Aorta (tissue), 5 donors: ENCODE results near the gene FOSL1. TPM values are rescaled to one million over a fixed set of nuclear protein-coding genes. Genes with fewer than 3 reads are reported as not detected.

ENCODE experiments used
- ATAC-seq: fragments of 200-7000 bp; cut with Tn5 transposase; one replicate; pipeline ENCODE4 v1.9.1; 2022; ENCODE audit warnings: moderate library complexity; ENCODE audit not compliant: low FRiP score
- DNase-seq, 2 donors: peaks; one replicate each; pipeline ENCODE4 v3.0.0-alpha.2; 2020
- H3K27ac ChIP-seq, 2 donors: one replicate each; pipeline ENCODE4 v1.5.1; 2013; ENCODE audit warnings: low read length in 2 of 2, mild to moderate bottlenecking in 2 of 2, moderate library complexity in 2 of 2, control low read depth in 1 of 2, inconsistent platforms in 1 of 2, low read depth in 1 of 2
- H3K27me3 ChIP-seq, 2 donors: one replicate each; pipeline ENCODE4 v1.6.1; 2013; ENCODE audit warnings: control low read depth in 1 of 2, low read length in 1 of 2, mild to moderate bottlenecking in 1 of 2, moderate library complexity in 1 of 2; ENCODE audit not compliant: insufficient read depth in 2 of 2, control insufficient read depth in 1 of 2
- H3K36me3 ChIP-seq, 2 donors: one replicate each; pipeline ENCODE4 v1.6.1; 2013; ENCODE audit warnings: control low read depth in 1 of 2, low read length in 1 of 2, mild to moderate bottlenecking in 1 of 2; ENCODE audit not compliant: insufficient read depth in 2 of 2, control insufficient read depth in 1 of 2
- H3K4me1 ChIP-seq, 2 donors: one replicate each; pipeline ENCODE4 v1.6.1; 2013; ENCODE audit warnings: low read length in 2 of 2, control low read depth in 1 of 2, mild to moderate bottlenecking in 1 of 2, moderate library complexity in 1 of 2; ENCODE audit not compliant: insufficient read depth in 2 of 2, control insufficient read depth in 1 of 2
- H3K4me3 ChIP-seq, 2 donors: one replicate each; pipeline ENCODE4 v1.5.1; 2013; ENCODE audit warnings: low read length in 2 of 2, control low read depth in 1 of 2, mild to moderate bottlenecking in 1 of 2
- H3K9me3 ChIP-seq: one replicate; pipeline ENCODE4 v1.6.1; 2013; ENCODE audit warnings: mild to moderate bottlenecking, low read length; ENCODE audit not compliant: control insufficient read depth
- WGBS, 2 donors: extraction: QIAGEN DNeasy Blood & Tissue Kit; methylation state at CpG; one replicate each; pipeline ENCODE4 v1.1.7; 2013; 5-methylcytosine and 5-hydroxymethylcytosine counted together
- intact Hi-C, 2 donors: fragments of 100-400 bp; cut with DNase I; formaldehyde crosslinking; loops; one replicate each; pipeline versions ENCODE4 v1.14.2 to v1.15.0; 2022
- polyA plus RNA-seq, 2 donors: library from polyadenylated mRNA; stranded (reverse); fragments of 200-250 nt; gene quantifications; one replicate each; pipeline ENCODE4 v1.2.3, GENCODE V29; 2013
- total RNA-seq, 2 donors: library from RNA; stranded (reverse); fragmentation: NEBNext Ultra II Directional; extraction: Animal tissue kit (Norgen Biotek cat#: 25700); gene quantifications; one replicate each; pipeline ENCODE4 v1.2.1, GENCODE V29; 2021
- donor health status: healthy with polysubstance abuse.
- donor health status: Bipolar disorder and iron deficiency.
- donor health status: DM: no; HTN: no; CAD: no.
- donor health status: DM: no; HTN: no; CAD: no.
- donor health status: DM: yes; HTN: yes; CAD: no.

FOSL1 gene
- total and polyA plus RNA-seq, 4 donors = 1.6 to 31.9 (median 6.8) TPM

DNA sequence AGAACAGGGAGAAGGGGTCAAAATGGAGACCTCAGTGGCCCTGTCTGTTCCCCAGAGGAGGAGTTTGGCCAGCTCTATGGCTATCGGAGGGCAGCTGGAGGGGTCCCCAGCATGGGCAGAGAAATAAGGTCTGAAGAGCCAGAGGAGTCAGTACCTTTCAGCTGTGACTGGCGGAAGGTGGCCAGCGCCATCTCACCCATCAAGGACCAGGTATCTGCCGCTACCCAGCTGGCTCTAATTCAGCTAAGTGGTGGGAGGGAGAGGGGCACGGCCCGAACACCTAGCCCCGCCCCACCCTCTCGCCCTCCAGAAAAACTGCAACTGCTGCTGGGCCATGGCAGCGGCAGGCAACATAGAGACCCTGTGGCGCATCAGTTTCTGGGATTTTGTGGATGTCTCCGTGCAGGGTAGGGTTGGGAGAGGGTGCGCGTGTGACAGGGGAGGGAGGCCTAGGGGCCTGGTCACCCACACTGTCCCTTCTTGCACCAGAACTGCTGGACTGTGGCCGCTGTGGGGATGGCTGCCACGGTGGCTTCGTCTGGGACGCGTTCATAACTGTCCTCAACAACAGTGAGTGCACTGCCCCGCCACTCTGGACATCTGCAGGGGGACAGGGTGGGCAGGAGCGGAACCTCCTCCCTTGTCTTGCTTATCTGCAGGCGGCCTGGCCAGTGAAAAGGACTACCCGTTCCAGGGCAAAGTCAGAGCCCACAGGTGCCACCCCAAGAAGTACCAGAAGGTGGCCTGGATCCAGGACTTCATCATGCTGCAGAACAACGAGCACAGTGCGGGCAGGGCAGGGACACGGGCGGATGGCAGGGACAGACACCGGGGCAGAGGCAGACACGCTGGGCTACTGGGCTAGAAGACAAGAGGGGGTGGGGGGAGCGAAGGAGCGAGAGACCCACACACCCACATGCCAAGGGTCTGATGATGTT lies 17.8 kb downstream of the FOSL1 start:
- no peak overlapping the region for H3K4me3 ChIP-seq
- no peak overlapping the region for H3K27ac ChIP-seq
- WGBS, 2 donors = 88 to 89% methylated on average over 30 of the region's 30 CpGs
- DNase-seq (peak; percentile 49 to 73), ATAC-seq (no peak)
- H3K27me3 ChIP-seq = no peaks in the 10 kb centered on the region
- H3K36me3 ChIP-seq = peaks cover 0 to 3% of the 10 kb centered on the region in 2 donors
- no peaks in the 10 kb centered on the region for H3K9me3 ChIP-seq
- intact Hi-C loops = loop anchor here in 1 of 2 donors (10.0 kb wide), 1 partner anchor 142 kb away; the partner anchor contains the start of gene CATSPER1
- H3K4me1 ChIP-seq = peaks cover 0 to 1% of the 10 kb centered on the region in 2 donors

DNA sequence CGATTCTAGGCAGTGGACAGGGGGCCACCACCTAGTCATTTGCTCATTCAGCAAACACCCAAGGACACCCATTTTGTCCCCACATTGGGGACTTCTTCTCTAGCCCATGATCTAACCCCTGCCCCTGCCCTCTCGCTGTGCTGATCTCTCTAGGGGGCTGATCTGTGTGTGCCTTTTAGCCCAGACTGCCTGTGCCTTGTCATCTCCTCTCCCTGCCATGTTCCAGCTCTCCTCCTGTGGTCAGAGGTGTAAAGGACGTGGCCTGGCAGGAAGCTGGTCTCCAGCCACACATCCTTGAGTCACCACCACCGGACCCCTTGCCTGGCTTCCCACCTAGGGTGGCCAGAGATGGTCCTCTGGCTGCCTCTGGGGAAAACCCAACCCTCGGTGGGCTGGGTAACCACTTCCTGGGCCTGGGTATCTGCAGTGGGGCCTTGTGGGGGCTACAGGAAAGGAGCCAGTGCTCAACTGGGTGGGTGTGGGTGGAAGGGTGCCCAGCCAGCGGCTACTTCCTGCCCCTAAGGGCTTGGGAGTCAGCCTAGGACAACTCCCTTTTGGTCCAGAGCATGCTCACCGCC lies 19.3 kb downstream of the FOSL1 start:
- DNase-seq (peak; percentile 30 to 56), ATAC-seq (no peak)
- Histone ChIP-seq H3K36me3 (peaks cover 0 to 3% of the 10 kb centered on the region in 2 donors), H3K4me3 (no peak overlapping the region), H3K27ac (no peak overlapping the region), H3K4me1 (no peaks in the 10 kb centered on the region), H3K27me3 (no peaks in the 10 kb centered on the region), H3K9me3 (no peaks in the 10 kb centered on the region)
- 66 to 68% methylated on average over 7 of the region's 7 CpGs for WGBS, 2 donors
- intact Hi-C loops = loop anchor here in 1 of 2 donors (10.0 kb wide), 1 partner anchor 144 kb away; the partner anchor contains the start of gene CATSPER1

DNA sequence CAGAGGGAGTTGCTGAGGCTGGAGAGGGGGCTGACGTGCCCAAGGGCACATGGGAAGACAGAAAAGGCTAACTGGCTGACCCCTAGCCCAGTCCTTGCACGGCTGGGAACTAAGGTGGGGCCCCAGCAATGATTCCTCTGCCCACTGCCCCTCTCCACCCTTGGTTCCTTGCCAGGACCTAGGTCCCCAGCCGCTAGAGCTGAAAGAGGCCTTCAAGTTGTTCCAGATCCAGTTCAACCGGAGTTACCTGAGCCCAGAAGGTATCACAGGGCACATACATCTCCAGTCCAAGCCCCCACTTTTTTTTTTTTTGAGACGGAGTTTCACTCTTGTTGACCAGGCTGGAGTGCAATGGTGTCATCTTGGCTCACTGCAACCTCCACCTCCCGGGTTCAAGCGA lies 20.2 kb downstream of the FOSL1 start:
- Histone ChIP-seq H3K36me3 (peaks cover 0 to 3% of the 10 kb centered on the region in 2 donors), H3K9me3 (no peaks in the 10 kb centered on the region), H3K27ac (no peak overlapping the region), H3K4me1 (no peaks in the 10 kb centered on the region), H3K4me3 (no peak overlapping the region), H3K27me3 (no peaks in the 10 kb centered on the region)
- DNase-seq (no peak), ATAC-seq (no peak)
- WGBS, 2 donors = 73 to 76% methylated on average over 7 of the region's 7 CpGs
- intact Hi-C loops = loop anchor here in 1 of 2 donors (10.0 kb wide), 1 partner anchor 145 kb away; the partner anchor contains the start of gene CATSPER1

- H3K36me3 ChIP-seq = peaks cover 0 to 3% of the 10 kb centered on the region in 2 donors
- no peak for ATAC-seq
- no peaks in the 10 kb centered on the region for H3K27me3 ChIP-seq
- H3K4me3 ChIP-seq = no peak within 1 kb of the TSS
- no peak for DNase-seq
- H3K27ac ChIP-seq = no peak within 1 kb of the TSS
- H3K9me3 ChIP-seq = no peaks in the 10 kb centered on the region
- 56 to 59% methylated on average over 7 of the region's 7 CpGs for WGBS, 2 donors
- no peaks in the 10 kb centered on the region for H3K4me1 ChIP-seq
- intact Hi-C loops = loop anchor here in 1 of 2 donors (10.0 kb wide), 1 partner anchor 145 kb away; the partner anchor contains the start of gene CATSPER1
Observed at GRCh38 chr11:65879617-65880016, 20.6 kb downstream of the FOSL1 start, which contains the start of gene CTSW. Gene CTSW (plus strand): TSS chr11:65879837. CDS start chr11:65879855, 18 bp downstream.

DNA sequence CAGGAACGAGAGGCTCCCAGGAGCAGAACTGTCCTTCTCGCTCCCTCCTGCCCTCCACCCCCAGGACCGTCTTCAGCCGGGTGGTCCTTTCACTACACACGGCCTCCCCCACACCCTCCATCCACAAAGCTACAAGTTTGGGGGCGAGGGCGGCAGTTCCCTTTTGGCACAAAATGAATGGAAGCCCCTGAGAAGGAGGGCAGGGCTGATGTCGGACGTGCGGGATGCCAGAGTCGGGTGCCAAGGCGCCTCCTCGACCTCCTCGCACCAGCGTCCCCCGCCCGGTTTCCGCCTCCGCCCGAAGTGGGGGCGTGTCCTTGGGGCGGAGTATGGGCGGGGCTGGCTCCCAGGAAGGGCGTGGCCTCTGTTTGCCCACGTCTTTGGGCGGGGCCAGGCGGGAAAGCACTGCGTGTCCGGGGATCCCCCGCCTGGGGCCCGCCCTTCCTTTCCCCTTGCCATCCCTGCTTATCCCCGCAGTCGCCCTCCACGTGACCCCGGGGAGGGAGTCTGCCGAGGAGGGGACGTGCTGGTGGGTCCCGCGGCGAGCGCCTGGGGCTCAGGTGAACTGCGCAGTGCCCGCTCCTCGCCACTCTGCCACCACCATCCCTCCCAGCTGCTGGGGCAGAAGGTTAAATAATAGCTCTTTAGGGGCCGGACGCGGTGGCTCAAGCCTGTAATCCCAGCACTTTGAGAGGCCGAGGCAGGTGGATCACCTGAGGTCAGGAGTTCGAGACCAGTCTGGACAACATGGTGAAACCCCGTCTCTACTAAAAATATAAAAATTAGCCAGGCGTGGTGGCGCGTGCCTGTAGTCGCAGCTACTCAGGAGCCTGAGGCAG lies 26.7 kb downstream of the FOSL1 start:
- peak overlapping the region; percentile 70 to 78 for H3K4me3 ChIP-seq
- no peaks in the 10 kb centered on the region for H3K27me3 ChIP-seq
- WGBS, 2 donors = 8% methylated on average over 53 to 54 of the region's 54 CpGs
- DNase-seq (peak; percentile 97 to 99), ATAC-seq (peak; percentile 95)
- H3K27ac ChIP-seq = peak overlapping the region in 1 of 2 donors; percentile 87
- H3K9me3 ChIP-seq = no peaks in the 10 kb centered on the region
- no peaks in the 10 kb centered on the region for H3K4me1 ChIP-seq
- no peaks in the 10 kb centered on the region for H3K36me3 ChIP-seq
- intact Hi-C loops = no loop called here

GRCh38 chr11:65872586-65873317 lies 27.4 kb downstream of the FOSL1 start, which contains the start of gene EFEMP2:
Gene EFEMP2 (minus strand): TSS chr11:65872800. CDS start chr11:65872354, 446 bp downstream.
- H3K4me1 ChIP-seq = no peaks in the 10 kb centered on the region
- WGBS, 2 donors = 1 to 5% methylated on average over 31 to 69 of the region's 69 CpGs
- intact Hi-C loops = no loop called here

DNA sequence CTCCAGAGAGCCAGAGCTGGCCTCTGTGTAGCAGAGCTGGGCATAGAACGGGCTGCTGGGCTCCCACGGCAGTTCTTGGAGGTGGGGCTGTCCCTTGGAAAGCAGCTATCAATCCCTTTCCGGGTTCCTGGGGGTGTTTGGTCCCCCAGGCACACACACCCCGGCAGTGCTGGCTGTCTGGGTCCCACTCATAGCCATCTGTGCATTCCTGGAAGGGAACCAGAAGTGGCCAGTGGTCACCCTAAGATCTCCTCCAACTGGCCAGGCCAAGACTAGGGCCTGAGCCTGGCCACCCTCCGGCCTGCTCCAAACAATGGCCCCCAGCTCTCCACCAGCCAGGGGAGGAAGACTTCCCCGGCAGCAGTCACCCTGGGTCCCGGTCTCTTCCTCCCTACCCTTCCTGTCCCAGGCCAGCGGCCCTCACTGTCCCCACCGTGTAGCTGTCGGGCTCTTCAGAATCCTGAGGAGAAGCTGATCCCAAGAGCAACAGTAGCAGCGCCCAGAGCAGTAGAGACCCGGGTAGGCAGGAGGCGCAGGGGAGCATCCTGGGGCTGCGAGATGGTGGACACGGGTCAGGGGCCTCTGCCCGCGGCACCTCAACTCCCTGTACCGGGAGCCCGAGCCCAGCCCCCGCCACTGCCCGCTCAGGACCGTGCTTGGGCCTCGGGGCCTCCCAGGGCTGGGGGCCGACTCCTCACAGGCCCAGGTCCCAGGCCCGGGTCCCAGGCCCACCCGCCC lies 28.2 kb downstream of the FOSL1 start:
- Histone ChIP-seq H3K27ac (peak overlapping the region; percentile 6 to 90), H3K4me1 (no peaks in the 10 kb centered on the region), H3K36me3 (no peaks in the 10 kb centered on the region), H3K4me3 (peak overlapping the region; percentile 70 to 78), H3K9me3 (no peaks in the 10 kb centered on the region), H3K27me3 (no peaks in the 10 kb centered on the region)
- intact Hi-C loops = no loop called here
- ATAC-seq (peak; percentile 1), DNase-seq (peak in 1 of 2 donors; percentile 51)
- WGBS, 2 donors = 4 to 6% methylated on average over 26 of the region's 26 CpGs

More at GRCh38 chr11:65872586-65873317, 27.4 kb downstream of the FOSL1 start, which contains the start of gene EFEMP2:
- DNase-seq (peak; percentile 73 to 88), ATAC-seq (peak; percentile 55)
- peak within 1 kb of the TSS; percentile 70 to 78 for H3K4me3 ChIP-seq
- no peaks in the 10 kb centered on the region for H3K36me3 ChIP-seq
- H3K27me3 ChIP-seq = no peaks in the 10 kb centered on the region
- H3K9me3 ChIP-seq = no peaks in the 10 kb centered on the region
- peak within 1 kb of the TSS; percentile 6 to 90 for H3K27ac ChIP-seq
